HEK293T (cell line): ENCODE measurements around the gene CELF2.

Source experiments
- BHLHE40 ChIP-seq: fragments of 450-650 bp; IDR thresholded peaks from 2 replicates; pipeline ENCODE4 v1.6.1; 2016; ENCODE audit warnings: mild to moderate bottlenecking, moderate library complexity, borderline replicate concordance
- CTBP1 ChIP-seq: fragments of 450-650 bp; IDR thresholded peaks from 2 replicates; pipeline ENCODE4 v1.6.1; 2016; ENCODE audit warnings: borderline replicate concordance
- FOXA1 ChIP-seq: fragments of 450-650 bp; IDR thresholded peaks from 2 replicates; pipeline ENCODE4 v1.6.1; 2016; ENCODE audit warnings: mild to moderate bottlenecking
- FOXK2 ChIP-seq: fragments of 450-650 bp; IDR thresholded peaks from 2 replicates; pipeline ENCODE4 v1.6.1; 2016; ENCODE audit warnings: mild to moderate bottlenecking
- HDGF ChIP-seq: fragments of 450-650 bp; IDR thresholded peaks from 2 replicates; pipeline ENCODE4 v1.6.1; 2017; ENCODE audit warnings: antibody characterized with exemption, borderline replicate concordance
- L3MBTL2 ChIP-seq: fragments of 450-650 bp; conservative IDR thresholded peaks from 2 replicates; pipeline ENCODE4 v1.6.1; 2016; ENCODE audit warnings: mild to moderate bottlenecking
- LEF1 ChIP-seq: fragments of 450-650 bp; IDR thresholded peaks from 2 replicates; pipeline ENCODE4 v1.6.1; 2017; ENCODE audit warnings: mild to moderate bottlenecking, borderline replicate concordance
- NFRKB ChIP-seq: fragments of 450-650 bp; IDR thresholded peaks from 2 replicates; pipeline ENCODE4 v1.6.1; 2016; ENCODE audit warnings: mild to moderate bottlenecking, moderate library complexity
- SP1 ChIP-seq: fragments of 450-650 bp; IDR thresholded peaks from 2 replicates; pipeline ENCODE4 v1.6.1; 2017
- SUZ12 ChIP-seq: fragments of 450-650 bp; IDR thresholded peaks from 2 replicates; pipeline ENCODE4 v1.6.1; 2016; ENCODE audit warnings: mild to moderate bottlenecking
- TARDBP ChIP-seq: fragments of 450-650 bp; IDR thresholded peaks from 2 replicates; pipeline ENCODE4 v1.6.1; 2016
- ZNF384 ChIP-seq: fragments of 450-650 bp; IDR thresholded peaks from 2 replicates; pipeline ENCODE4 v1.6.1; 2016

GRCh38 chr10:11324761-11325321 is 307.2 kb downstream of the CELF2 start:
- TF ChIP-seq SP1 (no peak), FOXK2 (no peak), NFRKB (no peak), TARDBP (no peak), HDGF (no peak), SUZ12 (no peak), CTBP1 (no peak), BHLHE40 (no peak), L3MBTL2 (no peak), LEF1 (no peak), ZNF384 (no peak), FOXA1 (no peak)
